GM19193 (cell line): ENCODE results near the gene ZC2HC1C.

Source experiments
- POLR2A ChIP-seq: IDR thresholded peaks from 4 replicates; pipeline ENCODE4 v1.6.1; 2011; ENCODE audit not compliant: insufficient read depth, insufficient read length; ENCODE audit errors: extremely low read depth

Gene ZC2HC1C

DNA sequence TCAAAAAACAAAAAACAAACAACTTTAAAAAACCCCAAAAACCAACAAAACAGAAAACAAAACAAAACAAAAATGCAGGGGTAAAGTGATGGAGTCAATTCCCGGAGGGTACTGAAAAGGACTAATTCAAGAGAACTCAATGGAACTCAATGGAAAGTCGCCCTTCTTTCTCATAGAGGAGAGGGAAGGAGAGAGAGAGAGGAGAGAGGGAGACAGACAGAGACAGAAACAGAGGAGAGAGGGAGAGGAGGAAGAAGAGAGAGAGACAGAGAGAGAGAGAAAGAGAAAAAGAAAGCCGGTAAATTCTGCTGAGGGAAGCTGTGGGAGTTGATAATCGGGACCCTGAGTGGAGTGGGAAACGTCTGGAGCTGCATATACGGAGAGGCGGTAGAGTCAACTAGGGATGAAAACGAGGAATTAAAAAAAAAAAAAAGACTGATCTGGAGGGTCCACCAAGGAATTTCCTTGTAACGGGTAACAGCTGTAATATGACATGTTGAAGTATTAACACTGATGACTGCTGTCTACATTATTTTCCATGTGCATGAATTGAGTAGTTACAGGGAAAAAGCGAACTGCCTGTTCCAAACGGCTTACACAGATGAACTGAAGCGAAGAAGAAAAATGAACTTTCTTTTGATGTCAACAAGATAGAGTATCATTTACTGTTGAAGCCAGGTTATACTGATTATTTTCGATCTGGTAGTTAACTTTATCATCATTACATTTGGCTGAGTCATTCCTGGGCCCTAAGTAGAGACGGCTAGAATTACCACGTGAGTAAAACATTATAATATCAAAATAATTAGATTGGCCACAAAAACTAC lies 934 bp upstream of the ZC2HC1C start:
- no peak for TF ChIP-seq POLR2A

DNA sequence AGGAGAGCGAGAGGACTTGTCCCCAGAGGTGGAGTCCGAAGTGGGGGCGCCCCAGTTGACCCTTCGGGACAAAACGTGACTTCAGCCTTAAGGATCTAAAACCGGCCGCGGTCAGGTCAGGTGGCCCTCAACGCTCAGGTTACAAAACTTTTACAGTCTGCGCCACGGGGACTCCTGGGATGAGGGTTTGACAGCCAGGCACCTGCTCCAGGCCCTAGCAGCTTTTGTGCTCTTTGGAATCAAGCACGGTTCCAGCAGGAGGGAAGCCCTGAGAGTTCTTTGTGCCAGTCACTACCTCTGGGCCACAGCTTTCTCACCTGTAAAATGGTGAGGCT lies 337 bp downstream of the ZC2HC1C start:
- no peak for TF ChIP-seq POLR2A

DNA sequence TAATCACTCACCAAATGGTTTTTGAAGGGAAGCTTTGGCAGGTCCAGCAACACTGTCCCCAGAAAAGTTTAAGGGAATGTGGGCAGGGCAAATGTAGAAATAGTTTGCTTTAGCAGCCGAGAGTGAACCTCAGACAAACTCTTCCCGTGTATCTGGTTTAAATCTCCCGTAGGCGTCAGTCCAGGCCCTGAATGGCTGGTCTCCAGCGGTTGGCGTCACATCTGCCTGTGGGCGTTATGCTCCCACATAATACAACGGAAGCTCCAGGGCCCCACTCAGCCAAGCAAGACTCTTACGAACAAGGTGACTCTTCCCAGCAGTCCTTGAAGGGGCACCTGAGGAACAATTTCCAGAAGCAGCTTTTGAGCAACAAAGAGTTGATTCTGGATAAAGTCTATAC lies 942 bp downstream of the ZC2HC1C start:
- no peak for TF ChIP-seq POLR2A

GRCh38 chr14:75077794-75078193 lies 8.4 kb downstream of the ZC2HC1C start:
- TF ChIP-seq POLR2A, result no peak

- TF ChIP-seq POLR2A, result no peak
Observed at GRCh38 chr14:75079521-75079920, 10.1 kb downstream of the ZC2HC1C start.

GRCh38 chr14:75081660-75082229 lies 12.3 kb downstream of the ZC2HC1C start:
- no peak for TF ChIP-seq POLR2A

- no peak for TF ChIP-seq POLR2A
Observed at GRCh38 chr14:75083271-75083670, 13.8 kb downstream of the ZC2HC1C start.

- no peak for TF ChIP-seq POLR2A
Observed at GRCh38 chr14:75084513-75084912, 15.1 kb downstream of the ZC2HC1C start.

GRCh38 chr14:75088153-75088552 lies 18.7 kb downstream of the ZC2HC1C start:
- TF ChIP-seq POLR2A, result no peak

- no peak for TF ChIP-seq POLR2A
Observed at GRCh38 chr14:75088566-75089373, 19.3 kb downstream of the ZC2HC1C start.

DNA sequence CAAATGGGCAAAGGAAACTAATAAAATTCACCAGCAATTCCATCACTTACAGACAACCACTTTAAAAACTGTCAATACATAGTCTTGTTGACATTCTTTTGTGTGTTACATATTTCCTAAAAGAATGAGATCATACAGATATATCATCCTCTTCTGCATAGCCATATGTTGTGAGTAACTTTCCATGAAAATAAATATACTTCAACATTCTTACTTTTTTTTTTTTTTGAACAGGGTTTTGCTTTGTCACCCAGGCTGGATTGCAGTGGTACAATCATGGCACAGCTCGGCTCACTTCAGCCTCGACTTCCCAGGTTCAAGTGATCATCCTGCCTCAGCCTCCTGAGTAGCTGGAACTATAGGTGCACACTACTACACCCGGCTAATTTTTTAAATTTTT lies 20.9 kb downstream of the ZC2HC1C start:
- TF ChIP-seq POLR2A, result no peak

GRCh38 chr14:75091251-75091650 lies 21.8 kb downstream of the ZC2HC1C start:
- TF ChIP-seq POLR2A, result no peak

GRCh38 chr14:75092698-75093097 lies 23.3 kb downstream of the ZC2HC1C start:
- TF ChIP-seq POLR2A, result no peak

DNA sequence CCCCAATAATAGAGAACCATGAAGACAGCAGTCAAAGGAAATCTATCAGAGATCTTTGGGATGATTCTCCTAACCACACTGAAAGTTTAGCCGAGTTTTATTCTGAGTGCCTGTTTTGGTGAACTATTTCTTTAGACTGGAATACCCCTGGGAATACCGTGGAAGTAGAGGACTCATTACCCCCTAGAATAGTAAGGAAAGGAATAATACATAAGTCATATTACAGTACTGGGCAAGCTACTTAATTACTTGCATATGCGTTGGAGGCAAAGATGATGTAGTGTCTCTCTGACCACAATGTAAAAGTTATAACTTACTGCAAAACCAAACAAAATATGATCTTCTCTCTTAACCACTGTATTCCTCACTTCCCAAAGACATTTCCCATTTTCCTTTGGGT lies 25.5 kb downstream of the ZC2HC1C start:
- TF ChIP-seq POLR2A, result no peak

DNA sequence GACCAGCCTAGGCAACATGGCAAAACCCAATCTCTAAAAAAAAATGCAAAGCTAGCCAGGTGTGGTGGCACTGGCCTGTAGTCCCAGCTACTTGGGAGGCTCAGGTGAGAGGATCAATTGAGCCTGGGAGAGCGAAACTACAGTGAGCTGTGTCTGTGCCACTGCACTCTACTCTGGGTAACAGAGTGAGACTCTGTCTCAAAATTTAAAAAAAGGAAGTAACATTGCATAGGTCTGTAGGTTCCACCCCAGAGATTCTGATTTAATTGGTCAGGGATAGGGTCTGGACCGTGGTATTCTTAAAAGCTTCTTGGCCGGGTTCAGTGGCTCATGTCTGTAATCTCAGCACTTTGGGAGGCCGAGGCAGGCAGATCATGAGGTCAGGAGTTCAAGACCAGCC lies 26.2 kb downstream of the ZC2HC1C start:
- no peak for TF ChIP-seq POLR2A

DNA sequence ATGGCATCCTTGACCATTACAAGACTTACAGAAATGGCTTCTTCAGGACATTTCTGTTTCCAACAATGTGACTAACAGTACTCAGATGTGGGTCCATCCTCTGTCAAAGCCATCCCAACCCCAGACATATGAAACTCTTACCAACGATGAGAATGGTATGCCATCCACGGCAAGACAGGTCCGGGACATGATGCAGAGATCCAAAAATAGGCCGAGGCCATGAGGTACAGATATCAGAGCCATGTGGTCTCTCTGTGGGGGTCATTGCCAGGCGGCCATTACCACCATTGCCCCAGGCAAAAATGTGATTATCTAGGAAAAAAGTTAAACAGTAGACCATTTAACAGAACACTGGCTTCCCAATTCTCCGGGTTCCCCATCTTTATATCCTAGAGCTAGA lies 27.5 kb downstream of the ZC2HC1C start:
- no peak for TF ChIP-seq POLR2A
